ENCODE data around the gene NR3C2. TPM values are rescaled to one million over a fixed set of nuclear protein-coding genes. Genes with fewer than 3 reads are reported as not detected.

Gene NR3C2
- total and polyA plus RNA-seq, 12 donors, result 1.1 to 19.8 (median 11.7) TPM

DNA sequence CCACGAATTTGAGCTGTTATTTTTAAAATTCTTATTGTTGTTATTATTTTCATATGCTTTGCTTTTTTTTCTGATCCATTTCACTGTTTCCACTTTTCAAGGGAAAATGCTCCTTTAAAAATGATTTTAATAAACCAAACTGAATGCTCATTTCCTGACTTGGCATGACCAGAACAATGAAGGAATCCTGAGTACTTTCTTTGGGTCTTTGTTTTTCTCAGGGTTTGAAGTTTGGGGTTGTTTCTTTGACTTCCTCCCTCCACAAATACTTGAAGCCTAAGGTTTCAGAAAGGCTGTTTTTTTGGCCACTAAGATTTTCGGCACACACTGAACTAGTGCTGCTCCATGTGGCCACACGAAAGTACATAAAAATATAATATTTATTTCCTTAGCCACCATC, 171.0 kb downstream of the NR3C2 start:
- no peaks in the 10 kb centered on the region for H3K9me3 ChIP-seq (replicated peaks in 1 of 3)
- peaks cover 18 to 20% of the 10 kb centered on the region in 2 donors for H3K4me1 ChIP-seq (replicated peaks in 1 of 2)
- 73 to 78% (median 77%) methylated on average over 3 of the region's 3 CpGs for WGBS, 4 donors
- no peak overlapping the region for H3K4me3 ChIP-seq
- DNase-seq, result no peak
- intact Hi-C loops (cut with DNase I), result no loop called here
- no peaks in the 10 kb centered on the region for H3K27me3 ChIP-seq
- no peak for TF ChIP-seq POLR2A (IDR thresholded peaks at IDR 0.05)
- TF ChIP-seq, protein P1, sequence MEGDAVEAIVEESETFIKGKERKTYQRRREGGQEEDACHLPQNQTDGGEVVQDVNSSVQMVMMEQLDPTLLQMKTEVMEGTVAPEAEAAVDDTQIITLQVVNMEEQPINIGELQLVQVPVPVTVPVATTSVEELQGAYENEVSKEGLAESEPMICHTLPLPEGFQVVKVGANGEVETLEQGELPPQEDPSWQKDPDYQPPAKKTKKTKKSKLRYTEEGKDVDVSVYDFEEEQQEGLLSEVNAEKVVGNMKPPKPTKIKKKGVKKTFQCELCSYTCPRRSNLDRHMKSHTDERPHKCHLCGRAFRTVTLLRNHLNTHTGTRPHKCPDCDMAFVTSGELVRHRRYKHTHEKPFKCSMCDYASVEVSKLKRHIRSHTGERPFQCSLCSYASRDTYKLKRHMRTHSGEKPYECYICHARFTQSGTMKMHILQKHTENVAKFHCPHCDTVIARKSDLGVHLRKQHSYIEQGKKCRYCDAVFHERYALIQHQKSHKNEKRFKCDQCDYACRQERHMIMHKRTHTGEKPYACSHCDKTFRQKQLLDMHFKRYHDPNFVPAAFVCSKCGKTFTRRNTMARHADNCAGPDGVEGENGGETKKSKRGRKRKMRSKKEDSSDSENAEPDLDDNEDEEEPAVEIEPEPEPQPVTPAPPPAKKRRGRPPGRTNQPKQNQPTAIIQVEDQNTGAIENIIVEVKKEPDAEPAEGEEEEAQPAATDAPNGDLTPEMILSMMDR (IDR thresholded peaks at IDR 0.05), result no peak
- H3K27ac ChIP-seq, result no peak overlapping the region
- no peaks in the 10 kb centered on the region for H3K36me3 ChIP-seq (replicated peaks in 1 of 2)

DNA sequence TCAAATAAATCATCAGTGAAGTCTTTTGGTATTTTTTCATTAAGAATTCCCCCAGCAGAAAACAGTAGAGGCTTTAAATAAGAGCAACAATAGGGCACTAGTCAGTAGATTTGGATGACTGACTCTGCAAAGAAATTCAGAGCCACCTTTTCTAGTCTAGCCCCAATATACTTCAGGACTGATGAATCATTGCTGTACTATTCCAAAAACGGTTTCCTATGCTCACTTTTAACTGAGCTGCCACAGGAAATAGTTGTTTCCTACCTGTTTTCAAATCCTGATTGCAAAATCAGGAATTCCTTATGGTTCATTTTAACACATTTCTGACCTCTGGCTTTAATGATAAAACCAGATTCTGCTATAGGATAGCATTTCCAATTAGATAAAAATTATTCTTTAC, 171.6 kb downstream of the NR3C2 start:
- TF ChIP-seq POLR2A (IDR thresholded peaks at IDR 0.05), result no peak
- TF ChIP-seq, protein P1 (IDR thresholded peaks at IDR 0.05), result no peak
- Histone ChIP-seq H3K4me3 (no peak overlapping the region), H3K27ac (no peak overlapping the region), H3K36me3 (replicated peaks in 1 of 2) (no peaks in the 10 kb centered on the region), H3K9me3 (replicated peaks in 1 of 3) (no peaks in the 10 kb centered on the region), H3K4me1 (replicated peaks in 1 of 2) (peaks cover 18 to 20% of the 10 kb centered on the region in 2 donors), H3K27me3 (no peaks in the 10 kb centered on the region)
- DNase-seq, result no peak
- intact Hi-C loops (cut with DNase I), result no loop called here
- WGBS, 4 donors, result 12 to 20% (median 14%) methylated on average over 1 of the region's 1 CpG

DNA sequence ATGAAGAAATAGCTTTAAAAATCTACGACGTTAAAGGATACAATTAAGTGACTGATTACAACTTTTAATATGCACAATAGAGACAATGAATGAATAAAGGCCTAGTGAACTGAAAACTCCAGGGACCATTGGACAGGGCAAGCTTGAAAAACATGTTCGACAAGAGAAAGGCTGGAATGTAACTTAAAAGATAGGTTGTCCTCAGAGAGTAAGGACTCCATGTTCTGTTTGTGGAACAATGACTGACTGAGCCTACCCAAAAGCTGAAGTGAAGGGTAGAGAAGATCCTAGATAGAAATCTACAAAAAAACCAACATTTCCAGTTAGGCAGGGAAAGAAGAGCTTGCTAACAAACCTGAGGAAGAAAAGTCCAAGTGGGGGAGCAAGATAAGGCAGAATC, 173.4 kb downstream of the NR3C2 start:
- Histone ChIP-seq H3K27me3 (no peaks in the 10 kb centered on the region), H3K9me3 (replicated peaks in 1 of 3) (no peaks in the 10 kb centered on the region), H3K4me3 (no peak overlapping the region), H3K36me3 (replicated peaks in 1 of 2) (no peaks in the 10 kb centered on the region), H3K4me1 (replicated peaks in 1 of 2) (peaks cover 13 to 16% of the 10 kb centered on the region in 2 donors), H3K27ac (no peak overlapping the region)
- DNase-seq, result no peak
- WGBS, 4 donors, result 90 to 99% (median 94%) methylated on average over 3 of the region's 3 CpGs
- intact Hi-C loops (cut with DNase I), result no loop called here
- TF ChIP-seq POLR2A (IDR thresholded peaks at IDR 0.05), result no peak
- TF ChIP-seq, protein P1 (IDR thresholded peaks at IDR 0.05), result no peak

DNA sequence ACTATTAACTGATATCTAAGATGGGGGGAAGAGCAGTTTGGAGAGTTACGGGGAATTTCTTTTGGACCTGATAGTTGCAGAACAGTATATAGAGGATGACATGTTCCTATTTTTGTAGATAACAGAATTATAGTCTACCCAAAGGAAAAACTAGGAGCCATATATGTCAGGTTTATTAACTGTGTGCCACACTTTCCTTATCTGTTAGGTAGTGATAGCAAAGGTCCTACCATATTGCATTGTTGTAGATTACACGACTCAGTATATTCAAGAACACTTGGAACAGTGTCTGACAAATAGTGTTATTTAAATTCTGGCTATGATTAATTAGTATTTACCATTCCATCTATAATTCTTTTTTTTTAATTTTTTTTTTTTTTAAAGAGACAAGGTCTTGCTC, 175.3 kb downstream of the NR3C2 start:
- TF ChIP-seq POLR2A (IDR thresholded peaks at IDR 0.05), result no peak
- TF ChIP-seq, protein P1 (IDR thresholded peaks at IDR 0.05), result no peak
- Histone ChIP-seq H3K9me3 (replicated peaks in 1 of 3) (no peaks in the 10 kb centered on the region), H3K27ac (no peak overlapping the region), H3K4me3 (no peak overlapping the region), H3K27me3 (no peaks in the 10 kb centered on the region), H3K4me1 (replicated peaks in 1 of 2) (no peaks in the 10 kb centered on the region), H3K36me3 (replicated peaks in 1 of 2) (no peaks in the 10 kb centered on the region)
- WGBS, 4 donors, result 48 to 78% (median 69%) methylated on average over 2 of the region's 2 CpGs
- no peak for DNase-seq
- intact Hi-C loops (cut with DNase I), result no loop called here

All from adrenal gland (tissue), 12 donors.